Measurements from ENCODE around the gene LRRC8D.
"Not testable (repeated sequence)": the region's sequence is repeated elsewhere in the genome, so short reads cannot be mapped to it uniquely, and the experiment has no call there.

Gene LRRC8D

DNA sequence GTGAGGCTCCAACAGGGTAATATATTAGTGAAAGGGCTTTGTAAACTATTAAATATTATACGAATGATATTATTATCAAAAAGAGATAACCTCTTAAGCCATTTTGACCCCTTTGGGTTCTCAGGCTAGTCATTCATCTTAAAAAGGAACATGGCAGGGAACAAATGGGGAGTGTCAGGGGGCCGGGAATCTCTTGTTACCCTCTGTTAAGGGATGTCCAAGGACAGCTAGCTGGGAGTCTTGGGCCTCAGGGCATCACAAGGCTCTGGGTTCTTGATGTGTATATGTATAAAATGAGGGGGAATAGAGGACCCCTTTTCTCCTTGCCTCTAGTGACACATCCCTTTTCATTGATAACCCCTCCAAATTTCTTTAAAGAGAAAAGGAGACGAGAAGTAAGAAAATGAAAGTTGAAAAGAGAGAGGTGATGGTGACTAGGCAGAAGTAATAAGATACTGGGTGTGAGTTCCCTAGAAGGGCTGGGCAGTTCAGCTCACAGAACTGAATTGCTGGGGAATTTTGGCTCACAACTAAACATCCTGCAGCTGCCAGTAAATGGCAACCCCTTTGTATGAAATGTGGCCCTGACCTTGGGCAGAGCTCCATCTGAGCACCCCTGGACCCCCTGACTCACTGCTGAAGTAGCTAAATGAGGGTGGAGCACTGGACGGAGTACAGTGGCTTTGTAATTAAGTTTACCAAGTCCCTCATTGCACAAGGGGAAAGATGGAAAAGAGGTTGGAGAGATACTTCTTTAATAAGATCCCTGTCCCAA lies 154.1 kb downstream of the LRRC8D start:
- H3K36me3 ChIP-seq (ENCODE audit: control insufficient read depth, insufficient read depth, low read length), result no peaks in the 10 kb centered on the region
- H3K4me2 ChIP-seq (ENCODE audit: low read length), result no peak overlapping the region
- TF ChIP-seq, protein P1, sequence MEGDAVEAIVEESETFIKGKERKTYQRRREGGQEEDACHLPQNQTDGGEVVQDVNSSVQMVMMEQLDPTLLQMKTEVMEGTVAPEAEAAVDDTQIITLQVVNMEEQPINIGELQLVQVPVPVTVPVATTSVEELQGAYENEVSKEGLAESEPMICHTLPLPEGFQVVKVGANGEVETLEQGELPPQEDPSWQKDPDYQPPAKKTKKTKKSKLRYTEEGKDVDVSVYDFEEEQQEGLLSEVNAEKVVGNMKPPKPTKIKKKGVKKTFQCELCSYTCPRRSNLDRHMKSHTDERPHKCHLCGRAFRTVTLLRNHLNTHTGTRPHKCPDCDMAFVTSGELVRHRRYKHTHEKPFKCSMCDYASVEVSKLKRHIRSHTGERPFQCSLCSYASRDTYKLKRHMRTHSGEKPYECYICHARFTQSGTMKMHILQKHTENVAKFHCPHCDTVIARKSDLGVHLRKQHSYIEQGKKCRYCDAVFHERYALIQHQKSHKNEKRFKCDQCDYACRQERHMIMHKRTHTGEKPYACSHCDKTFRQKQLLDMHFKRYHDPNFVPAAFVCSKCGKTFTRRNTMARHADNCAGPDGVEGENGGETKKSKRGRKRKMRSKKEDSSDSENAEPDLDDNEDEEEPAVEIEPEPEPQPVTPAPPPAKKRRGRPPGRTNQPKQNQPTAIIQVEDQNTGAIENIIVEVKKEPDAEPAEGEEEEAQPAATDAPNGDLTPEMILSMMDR (IDR thresholded peaks at IDR 0.05), result no peak
- no peak overlapping the region for H3K4me3 ChIP-seq (ENCODE audit: low read depth, low read length)
- no peaks in the 10 kb centered on the region for H3K4me1 ChIP-seq
- no peak overlapping the region for H2AFZ ChIP-seq
- no peak overlapping the region for H3K9ac ChIP-seq
- no peaks in the 10 kb centered on the region for H3K27me3 ChIP-seq (ENCODE audit: control insufficient read depth, insufficient read depth, low read length)
- H3K27ac ChIP-seq, result no peak overlapping the region
- no peaks in the 10 kb centered on the region for H3K79me2 ChIP-seq
- no peaks in the 10 kb centered on the region for H3K9me3 ChIP-seq (ENCODE audit: control insufficient read depth, low read length)

DNA sequence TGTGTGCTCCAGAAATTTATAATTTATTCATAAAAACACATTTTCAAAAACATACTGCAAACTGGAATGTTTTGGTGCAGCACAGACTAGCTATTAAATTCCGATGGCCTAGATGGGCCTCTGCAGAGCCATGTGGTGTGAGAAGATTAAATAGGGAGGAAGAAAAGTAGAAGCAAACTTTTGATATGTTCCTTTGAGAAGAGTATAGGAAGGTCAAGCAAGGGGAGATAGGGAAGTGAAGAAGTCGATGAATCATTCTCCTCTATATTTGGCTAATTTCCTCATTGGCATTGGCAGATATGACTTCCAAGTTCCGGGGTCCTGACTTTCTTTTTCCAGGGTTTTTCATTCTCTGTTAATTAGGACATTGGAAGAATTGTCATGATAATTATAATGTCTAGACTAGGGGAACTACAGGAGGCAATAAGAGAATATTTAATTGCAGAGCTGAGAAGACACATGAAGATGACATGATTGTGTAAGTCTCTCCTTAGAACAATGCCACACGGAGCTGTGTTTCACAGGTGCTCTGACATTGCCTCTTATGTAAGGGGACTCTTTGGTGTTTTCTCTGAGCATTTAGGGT lies 154.8 kb downstream of the LRRC8D start:
- Histone ChIP-seq H3K4me2 (ENCODE audit: low read length) (no peak overlapping the region), H2AFZ (no peak overlapping the region), H3K9ac (no peak overlapping the region), H3K9me3 (ENCODE audit: control insufficient read depth, low read length) (no peaks in the 10 kb centered on the region), H3K27me3 (ENCODE audit: control insufficient read depth, insufficient read depth, low read length) (no peaks in the 10 kb centered on the region), H3K36me3 (ENCODE audit: control insufficient read depth, insufficient read depth, low read length) (no peaks in the 10 kb centered on the region), H3K4me1 (no peaks in the 10 kb centered on the region), H3K27ac (no peak overlapping the region), H3K4me3 (ENCODE audit: low read depth, low read length) (no peak overlapping the region), H3K79me2 (no peaks in the 10 kb centered on the region)
- TF ChIP-seq, protein P1 (IDR thresholded peaks at IDR 0.05), result no peak

DNA sequence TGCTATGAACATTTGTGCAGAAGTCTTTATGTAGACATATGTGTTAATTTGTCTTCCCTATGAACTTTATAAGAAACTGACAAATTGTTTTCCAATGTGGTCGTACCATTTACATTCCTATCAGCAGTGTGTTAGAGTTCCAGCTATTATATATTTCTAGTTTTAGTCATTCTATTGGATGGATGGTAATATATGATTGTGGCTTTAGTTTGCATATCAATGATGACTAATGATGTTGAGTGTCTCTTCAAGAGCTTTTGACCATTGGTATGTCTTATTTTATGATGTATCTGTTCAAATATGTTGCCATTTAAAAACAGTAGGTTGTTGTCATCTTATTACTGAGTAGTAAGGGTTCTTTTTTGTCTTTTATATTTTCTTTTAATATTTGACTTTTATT lies 157.9 kb downstream of the LRRC8D start:
- H3K4me3 ChIP-seq (ENCODE audit: low read depth, low read length), result no peak overlapping the region
- no peak overlapping the region for H2AFZ ChIP-seq
- H3K4me1 ChIP-seq, result no peaks in the 10 kb centered on the region
- no peaks in the 10 kb centered on the region for H3K36me3 ChIP-seq (ENCODE audit: control insufficient read depth, insufficient read depth, low read length)
- H3K9me3 ChIP-seq (ENCODE audit: control insufficient read depth, low read length), result no peaks in the 10 kb centered on the region
- no peaks in the 10 kb centered on the region for H3K27me3 ChIP-seq (ENCODE audit: control insufficient read depth, insufficient read depth, low read length)
- H3K9ac ChIP-seq, result no peak overlapping the region
- H3K4me2 ChIP-seq (ENCODE audit: low read length), result no peak overlapping the region
- TF ChIP-seq, protein P1 (IDR thresholded peaks at IDR 0.05), result no peak
- H3K79me2 ChIP-seq, result no peaks in the 10 kb centered on the region
- H3K27ac ChIP-seq, result no peak overlapping the region

DNA sequence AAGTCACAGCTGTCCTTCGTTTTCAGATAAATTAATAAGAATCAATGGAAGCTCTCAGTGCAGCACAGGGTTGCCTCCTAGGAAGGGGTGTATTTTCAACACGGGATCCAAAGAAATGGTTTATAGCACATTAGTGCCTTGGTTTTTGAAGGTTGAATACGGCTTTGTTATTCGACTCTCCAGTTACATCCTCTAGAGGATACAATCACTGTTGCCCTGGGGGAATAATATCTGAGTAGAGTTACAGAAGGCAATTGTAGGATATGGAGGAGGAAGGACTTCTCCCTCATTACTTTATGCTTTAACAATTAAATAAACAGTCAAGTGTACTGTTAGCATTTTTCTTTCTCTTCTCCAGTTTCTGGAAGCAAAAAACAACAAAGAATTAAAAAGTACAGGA lies 159.8 kb downstream of the LRRC8D start:
- Histone ChIP-seq H3K27ac (no peak overlapping the region), H3K79me2 (no peaks in the 10 kb centered on the region), H3K4me3 (ENCODE audit: low read depth, low read length) (no peak overlapping the region), H3K9me3 (ENCODE audit: control insufficient read depth, low read length) (no peaks in the 10 kb centered on the region), H2AFZ (no peak overlapping the region), H3K27me3 (ENCODE audit: control insufficient read depth, insufficient read depth, low read length) (no peaks in the 10 kb centered on the region), H3K36me3 (ENCODE audit: control insufficient read depth, insufficient read depth, low read length) (no peaks in the 10 kb centered on the region), H3K9ac (no peak overlapping the region), H3K4me2 (ENCODE audit: low read length) (no peak overlapping the region), H3K4me1 (no peaks in the 10 kb centered on the region)
- TF ChIP-seq, protein P1 (IDR thresholded peaks at IDR 0.05), result no peak

DNA sequence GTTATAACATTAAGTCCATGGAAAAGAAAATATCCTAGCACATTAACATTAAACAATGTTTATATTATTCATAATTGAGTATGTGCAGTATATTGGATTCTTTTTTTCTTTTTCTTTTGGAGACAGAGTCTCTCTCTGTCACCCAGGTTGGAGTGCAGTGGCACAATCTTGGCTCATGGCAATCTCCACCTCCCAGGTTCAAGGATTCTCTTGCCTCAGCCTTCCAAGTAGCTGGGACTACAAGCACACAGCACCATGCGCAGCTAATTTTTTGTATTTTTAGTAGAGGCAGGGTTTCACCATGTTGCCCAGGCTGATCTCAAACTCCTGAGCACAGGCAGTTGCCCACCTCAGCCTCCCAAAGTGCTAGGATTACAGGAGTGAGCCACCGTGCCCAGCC lies 162.0 kb downstream of the LRRC8D start:
- not testable (repeated sequence) for H2AFZ ChIP-seq; H3K9me3 ChIP-seq (ENCODE audit: control insufficient read depth, low read length); H3K4me1 ChIP-seq; H3K9ac ChIP-seq; H3K4me2 ChIP-seq (ENCODE audit: low read length); H3K4me3 ChIP-seq (ENCODE audit: low read depth, low read length); H3K36me3 ChIP-seq (ENCODE audit: control insufficient read depth, insufficient read depth, low read length); H3K79me2 ChIP-seq; H3K27me3 ChIP-seq (ENCODE audit: control insufficient read depth, insufficient read depth, low read length); H3K27ac ChIP-seq

DNA sequence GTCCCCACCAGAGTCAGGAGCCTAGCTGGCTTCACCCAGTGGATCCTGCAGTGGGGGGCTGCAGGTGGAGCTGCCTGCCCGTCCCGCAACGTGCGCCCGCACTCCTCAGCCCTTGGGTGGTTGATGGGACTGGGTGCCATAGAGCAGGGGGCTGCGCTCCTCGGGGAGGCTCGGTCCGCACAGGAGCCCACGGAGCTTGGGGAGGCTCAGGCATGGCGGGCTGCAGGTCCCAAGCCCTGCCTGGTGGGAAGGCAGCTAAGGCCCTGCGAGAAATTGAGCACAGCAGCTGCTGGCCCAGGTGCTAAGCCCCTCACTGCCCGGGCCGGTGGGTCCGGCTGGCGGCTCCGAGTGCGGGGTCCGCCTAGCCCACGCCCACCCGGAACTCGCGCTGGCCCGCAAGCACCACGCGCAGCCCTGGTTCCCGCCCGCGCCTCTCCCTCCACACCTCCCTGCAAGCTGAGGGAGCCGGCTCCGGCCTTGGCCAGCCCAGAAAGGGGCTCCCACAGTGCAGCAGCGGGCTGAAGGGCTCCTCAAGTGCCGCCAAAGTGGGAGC lies 163.8 kb downstream of the LRRC8D start:
- H3K79me2 ChIP-seq; H3K27me3 ChIP-seq (ENCODE audit: control insufficient read depth, insufficient read depth, low read length); H3K4me3 ChIP-seq (ENCODE audit: low read depth, low read length); H3K9ac ChIP-seq; H2AFZ ChIP-seq; H3K4me2 ChIP-seq (ENCODE audit: low read length); H3K36me3 ChIP-seq (ENCODE audit: control insufficient read depth, insufficient read depth, low read length); H3K4me1 ChIP-seq; H3K27ac ChIP-seq; H3K9me3 ChIP-seq (ENCODE audit: control insufficient read depth, low read length): not testable (repeated sequence)

Data from parathyroid adenoma (tissue), 2 donors.